ENCODE data around the gene DLG1.
"Not testable (repeated sequence)": the region's sequence is repeated elsewhere in the genome, so short reads cannot be mapped to it uniquely, and the experiment has no call there.

The DLG1 gene

DNA sequence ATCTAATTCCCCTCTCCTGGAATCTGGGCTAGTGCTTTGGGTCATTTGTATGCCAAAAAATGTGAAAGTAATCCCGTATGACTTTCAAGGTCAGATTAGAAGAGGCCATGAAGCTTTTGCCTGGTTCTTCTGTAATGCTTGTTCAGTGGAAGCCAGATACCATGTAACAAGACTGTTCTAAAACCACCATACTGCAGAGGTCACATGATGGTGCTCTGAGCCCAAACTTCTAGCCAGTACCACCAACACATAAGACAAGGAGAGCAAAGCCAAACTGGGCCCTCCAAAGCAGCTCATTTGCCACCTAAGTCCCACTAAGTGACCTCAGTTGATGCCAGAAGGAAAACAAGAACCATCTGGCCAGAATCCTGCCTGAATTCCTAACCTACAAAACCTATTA lies 204.5 kb downstream of the DLG1 start:
- DNase-seq (ENCODE audit: low read depth in 2 of 2), result no peak

DNA sequence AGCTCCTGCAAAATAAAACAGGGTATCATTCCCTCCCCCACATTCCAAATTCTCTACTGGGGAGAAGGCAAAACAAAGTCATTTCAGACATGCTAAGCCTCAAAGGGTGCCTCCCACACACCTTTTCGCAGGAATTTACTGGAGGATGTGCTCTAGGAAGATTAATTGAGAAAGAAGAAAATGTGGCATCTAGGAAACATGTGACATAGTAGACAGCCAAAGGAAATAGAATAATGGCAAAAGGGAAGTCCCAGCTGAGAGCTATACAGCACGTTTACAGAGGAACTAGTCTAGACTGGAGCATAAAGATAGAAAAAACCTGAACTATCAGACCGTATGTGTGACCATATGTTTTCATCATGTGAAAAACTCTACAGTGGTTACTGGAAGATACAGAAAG lies 210.0 kb downstream of the DLG1 start:
- no peak for DNase-seq (ENCODE audit: low read depth in 2 of 2)

DNA sequence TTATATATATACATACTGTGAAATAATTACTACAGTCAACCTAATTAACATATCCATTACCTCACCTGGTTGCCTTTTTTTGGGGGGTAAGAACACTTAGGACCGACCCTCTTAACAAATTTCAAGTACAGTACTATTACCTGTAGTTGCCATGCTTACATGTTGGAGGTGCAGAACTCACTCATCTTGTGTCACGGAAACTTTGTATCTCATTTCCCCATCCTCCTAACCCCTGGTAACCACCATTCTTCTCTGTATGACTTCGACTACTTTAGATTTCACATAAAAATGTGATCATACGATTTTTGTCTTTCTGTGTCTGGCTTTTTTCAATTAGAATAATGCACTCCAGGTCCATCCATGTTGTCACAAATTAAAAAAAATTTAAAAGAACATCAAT lies 213.3 kb downstream of the DLG1 start:
- no peak for DNase-seq (ENCODE audit: low read depth in 2 of 2)

DNA sequence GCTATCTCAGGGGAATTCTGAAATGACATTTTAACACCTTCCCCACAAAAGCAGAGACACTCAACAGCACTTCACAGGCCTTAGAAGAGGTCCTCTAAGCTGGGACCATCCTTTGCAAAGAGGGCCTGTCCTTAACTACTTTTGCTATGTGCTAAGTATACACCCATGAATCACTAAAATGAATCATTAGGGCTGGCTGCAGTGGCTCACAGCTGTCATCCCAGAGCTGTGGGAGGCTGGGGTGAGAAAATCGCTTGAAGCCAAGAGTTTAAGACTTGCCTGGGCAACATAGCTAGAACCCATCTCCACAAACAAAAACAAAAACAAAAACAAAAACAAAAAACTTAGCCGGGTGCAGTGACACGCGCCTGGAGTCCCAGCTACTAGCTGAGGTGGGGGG lies 214.9 kb downstream of the DLG1 start:
- no peak for DNase-seq (ENCODE audit: low read depth in 2 of 2)

DNA sequence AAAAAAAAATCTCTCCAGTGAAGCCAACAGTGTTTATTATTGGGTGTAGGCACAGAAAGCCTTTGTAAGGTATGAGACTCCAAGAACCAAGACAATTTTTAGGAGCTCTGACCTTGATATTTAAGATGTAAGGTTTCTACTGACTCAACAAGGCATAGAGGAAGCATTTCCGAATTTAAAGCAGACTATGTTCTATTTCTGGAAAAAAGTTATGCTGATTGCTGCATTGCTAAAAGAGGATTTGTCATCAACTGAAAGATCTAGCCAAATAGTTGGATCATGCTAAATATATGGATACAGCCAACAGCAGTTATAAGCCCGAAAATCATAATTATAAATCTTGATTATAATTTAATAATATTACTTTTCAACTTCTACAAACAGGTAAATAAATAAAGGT lies 215.5 kb downstream of the DLG1 start:
- no peak for DNase-seq (ENCODE audit: low read depth in 2 of 2)

DNA sequence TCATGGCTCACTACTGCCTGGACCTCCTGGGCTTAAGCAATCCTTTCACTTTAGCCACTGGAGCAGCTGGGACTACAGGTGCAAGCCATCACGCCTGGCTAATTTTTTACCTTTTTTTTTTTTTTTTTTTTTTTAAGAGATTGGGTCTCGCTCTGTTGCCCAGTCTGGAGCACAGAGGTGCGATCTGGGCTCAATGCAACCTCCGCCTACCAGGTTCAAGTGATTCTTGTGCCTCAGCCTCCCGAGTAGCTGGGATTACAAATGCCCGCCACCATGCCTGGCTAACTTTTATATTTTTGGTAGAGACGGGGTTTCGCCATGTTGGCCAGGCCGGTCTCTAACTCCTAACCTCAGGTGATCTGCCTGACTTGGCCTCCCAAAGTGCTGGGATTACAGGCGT lies 218.1 kb downstream of the DLG1 start:
- DNase-seq (ENCODE audit: low read depth in 2 of 2), result no peak

DNA sequence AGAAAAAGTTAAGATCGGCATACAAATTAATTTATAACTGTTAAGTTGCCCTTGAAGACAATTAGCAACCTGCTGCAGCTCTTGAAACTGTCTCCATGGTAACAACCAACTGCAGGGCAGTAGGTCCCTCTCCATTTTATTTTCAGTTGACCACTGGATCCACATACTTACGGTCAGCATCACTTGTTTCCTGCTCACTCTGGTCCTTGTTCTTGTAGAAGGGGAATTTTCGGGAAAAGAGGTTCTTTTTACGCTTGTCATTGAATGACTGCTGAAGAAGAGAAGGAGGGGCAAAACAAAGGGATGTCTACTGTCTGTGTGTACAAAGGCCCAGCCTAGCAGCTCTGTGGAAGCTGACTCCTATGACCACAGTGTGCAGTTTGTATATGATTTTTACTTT lies 222.0 kb downstream of the DLG1 start:
- DNase-seq (ENCODE audit: low read depth in 2 of 2), result no peak

DNA sequence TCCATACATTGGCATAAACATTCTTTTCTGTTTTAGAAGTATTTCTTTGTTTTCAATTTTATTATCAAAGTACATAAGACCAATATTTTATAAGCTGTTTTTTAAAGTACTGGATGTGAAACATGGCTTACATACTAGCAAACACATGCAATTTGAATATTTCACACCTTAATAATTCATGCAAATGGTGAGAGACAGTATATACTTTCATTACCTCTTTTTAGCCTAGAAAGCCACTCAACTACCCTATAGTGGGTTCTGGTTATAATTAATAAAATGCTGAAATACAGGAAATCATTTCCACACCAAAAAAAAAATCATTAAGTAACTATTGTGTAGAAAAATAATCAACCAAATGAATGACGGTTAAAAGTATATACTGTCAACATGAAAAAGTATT lies 230.3 kb downstream of the DLG1 start:
- no peak for DNase-seq (ENCODE audit: low read depth in 2 of 2)

DNA sequence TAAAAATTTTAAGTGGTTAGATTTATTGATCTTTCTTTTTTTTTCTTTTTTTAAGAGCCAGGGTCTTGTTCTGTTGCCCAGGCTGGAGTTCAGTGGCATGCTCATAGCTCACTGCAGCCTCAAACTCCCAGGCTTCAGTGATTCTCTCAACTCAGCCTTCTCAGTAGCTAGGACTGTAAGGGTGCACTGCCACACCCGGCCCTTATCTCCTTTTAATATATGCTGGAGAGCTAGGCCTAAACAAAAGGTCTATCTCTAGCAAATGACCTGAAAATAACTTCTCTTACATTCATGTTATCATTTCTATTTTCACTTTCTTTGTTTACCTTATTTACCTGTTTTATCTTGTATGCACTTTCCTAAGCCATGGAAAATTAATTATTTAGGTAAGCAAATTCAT lies 233.6 kb downstream of the DLG1 start:
- DNase-seq (ENCODE audit: low read depth in 2 of 2), result no peak

DNA sequence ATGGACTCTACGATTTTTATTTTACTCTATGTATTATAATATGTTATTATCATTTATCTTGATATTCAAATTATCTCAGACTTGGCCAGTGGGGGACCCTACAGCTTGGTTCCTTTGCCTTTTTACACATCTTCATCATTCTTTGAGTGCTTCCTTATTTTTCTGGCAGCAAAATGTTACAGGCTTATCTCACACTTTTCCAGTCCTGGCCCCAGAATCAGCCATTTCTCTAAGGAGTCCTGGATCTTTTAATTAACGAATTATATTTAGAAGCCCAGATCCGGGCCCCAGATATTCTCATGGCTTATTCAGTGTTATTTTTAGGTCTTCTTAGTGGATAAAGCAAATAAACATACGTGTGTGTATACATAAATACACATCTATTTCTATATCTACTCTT lies 236.0 kb downstream of the DLG1 start:
- no peak for DNase-seq (ENCODE audit: low read depth in 2 of 2)

DNA sequence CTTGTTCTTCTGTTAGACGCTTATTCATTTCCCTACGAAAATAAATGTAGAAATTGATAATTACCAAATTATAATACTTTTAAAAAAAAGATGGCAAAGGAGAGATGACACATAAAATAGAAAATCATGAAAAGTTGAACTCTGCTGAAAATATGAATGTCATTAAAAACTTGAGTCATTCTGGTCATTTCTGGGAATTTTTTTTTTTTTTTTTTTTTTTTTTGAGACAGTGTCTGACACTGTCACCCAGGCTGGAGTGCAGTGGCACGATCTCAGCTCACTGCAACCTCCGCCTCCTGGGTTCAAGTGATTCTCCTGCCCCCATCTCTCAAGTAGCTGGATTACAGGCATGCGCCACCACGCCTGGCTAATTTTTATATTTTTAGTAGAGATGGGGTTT lies 246.8 kb downstream of the DLG1 start:
- DNase-seq (ENCODE audit: low read depth in 2 of 2), result not testable (repeated sequence)

DNA sequence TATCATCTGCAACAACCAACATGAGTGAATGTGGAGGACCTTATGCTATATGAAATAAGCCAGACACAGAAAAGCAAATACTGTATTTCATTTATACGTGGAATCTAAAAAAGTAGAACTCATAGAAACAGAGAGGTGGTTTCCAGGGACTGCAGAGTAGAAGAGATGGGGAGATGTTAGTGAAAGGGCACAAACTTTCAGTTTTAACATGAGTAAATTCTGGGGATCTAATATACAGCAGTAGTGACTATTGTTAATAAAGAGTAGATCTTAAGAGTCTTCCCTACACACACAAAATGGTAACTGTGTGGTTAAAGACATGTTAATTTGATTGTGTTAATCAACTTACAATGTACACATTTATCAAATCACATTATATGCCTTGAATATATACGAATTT lies 247.9 kb downstream of the DLG1 start:
- no peak for DNase-seq (ENCODE audit: low read depth in 2 of 2)

DNA sequence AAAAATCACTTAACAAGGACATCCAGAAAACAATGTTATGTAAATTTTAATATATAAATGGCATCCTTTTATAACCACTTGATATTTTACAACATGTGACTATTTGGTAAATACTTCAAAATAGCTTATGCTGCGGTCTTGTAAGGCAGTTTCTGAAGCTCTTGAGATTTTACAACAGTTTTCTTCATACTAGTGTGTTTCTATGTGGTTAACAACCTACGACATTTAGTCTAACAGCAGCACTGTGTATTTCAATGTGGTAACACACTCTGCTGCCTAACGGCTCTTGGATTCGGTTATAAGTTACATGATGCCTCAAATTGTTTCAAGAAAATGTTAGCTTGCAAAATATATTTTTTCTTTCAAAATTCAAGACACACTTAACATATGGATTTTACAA lies 255.9 kb downstream of the DLG1 start:
- no peak for DNase-seq (ENCODE audit: low read depth in 2 of 2)

DNA sequence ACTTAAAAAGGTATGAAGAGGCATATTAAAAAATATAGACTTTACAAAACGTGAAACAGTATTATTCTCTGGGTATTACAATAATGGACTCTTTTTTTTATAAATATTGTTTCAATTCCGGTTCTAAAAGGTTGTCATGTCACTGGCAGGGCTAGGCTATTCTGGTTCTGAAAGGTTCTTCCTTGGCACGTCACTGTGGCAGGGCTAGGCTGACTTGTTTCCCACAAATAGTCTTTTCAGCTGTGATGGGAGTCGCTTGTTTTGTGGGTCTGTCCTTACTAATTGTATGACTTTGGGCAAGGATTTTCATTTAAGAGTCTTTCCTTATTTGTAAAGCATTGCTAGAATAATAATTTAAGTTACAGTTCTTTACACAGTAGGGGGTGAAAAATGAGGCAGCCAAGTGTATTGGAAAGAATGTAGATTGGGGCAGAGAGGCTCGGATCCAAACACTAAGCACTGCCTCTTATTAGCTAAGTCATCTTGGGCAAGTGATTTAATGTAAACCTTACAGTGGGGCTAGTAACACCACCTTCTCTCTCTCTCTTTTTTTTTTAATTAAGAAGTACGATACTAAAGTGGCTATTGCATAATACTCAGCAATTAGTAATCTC lies 256.4 kb downstream of the DLG1 start:
- DNase-seq (ENCODE audit: low read depth in 2 of 2), result no peak

DNA sequence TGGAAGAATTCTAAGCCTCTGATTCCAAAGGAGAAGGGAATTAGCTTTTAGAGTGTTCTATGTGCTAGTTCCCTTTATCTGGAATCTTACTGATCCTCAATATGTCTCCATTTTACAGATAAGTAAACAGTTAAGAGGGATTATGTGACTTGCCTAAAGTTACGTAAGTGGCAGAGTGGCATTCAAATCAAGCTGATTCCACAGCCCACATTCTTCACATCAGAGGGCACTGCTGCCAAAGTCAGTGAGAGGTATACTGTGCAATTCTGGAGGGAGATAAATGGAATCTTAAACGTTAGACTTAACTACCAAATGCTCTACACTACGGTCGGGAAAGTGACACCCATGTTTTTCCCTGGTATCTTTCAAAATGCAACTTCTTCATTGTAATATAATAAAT lies 257.8 kb downstream of the DLG1 start:
- no peak for DNase-seq (ENCODE audit: low read depth in 2 of 2)

DNA sequence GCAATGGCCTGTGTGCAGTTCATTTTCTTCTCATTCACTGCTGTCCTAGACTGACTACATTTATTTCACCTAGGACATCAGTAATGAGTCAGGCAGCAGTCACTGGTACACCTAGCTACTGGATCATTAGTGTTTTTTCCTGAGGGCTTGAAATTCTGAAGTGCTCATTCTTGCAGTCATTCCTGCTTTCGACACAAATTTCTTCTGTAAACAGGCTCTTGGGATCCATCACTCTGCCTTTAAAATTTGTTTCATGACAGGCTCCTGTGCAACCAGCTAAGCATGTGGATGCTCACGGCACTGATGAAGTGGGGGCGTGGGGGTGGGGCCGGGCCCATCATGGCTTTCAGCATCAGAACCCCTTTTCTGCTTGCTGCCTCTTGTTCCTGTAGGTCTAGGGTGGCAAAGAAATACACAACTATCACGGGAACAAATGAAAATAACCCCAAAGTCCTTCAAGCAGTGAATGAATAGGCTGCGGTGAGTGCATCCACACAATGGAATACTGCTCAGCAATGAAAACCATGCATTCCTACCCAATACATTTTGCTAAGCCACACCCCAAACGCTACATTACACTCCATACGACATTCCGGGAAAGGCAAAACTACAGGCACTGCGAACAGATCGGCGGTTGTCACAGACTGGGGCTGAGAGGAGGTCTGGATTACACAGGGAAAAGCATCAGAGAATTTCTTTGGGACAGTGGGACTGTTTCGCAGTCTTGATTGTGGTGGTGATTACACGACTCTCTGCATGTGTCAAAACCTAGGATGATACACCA lies 259.5 kb downstream of the DLG1 start:
- no peak for DNase-seq (ENCODE audit: low read depth in 2 of 2)

DNA sequence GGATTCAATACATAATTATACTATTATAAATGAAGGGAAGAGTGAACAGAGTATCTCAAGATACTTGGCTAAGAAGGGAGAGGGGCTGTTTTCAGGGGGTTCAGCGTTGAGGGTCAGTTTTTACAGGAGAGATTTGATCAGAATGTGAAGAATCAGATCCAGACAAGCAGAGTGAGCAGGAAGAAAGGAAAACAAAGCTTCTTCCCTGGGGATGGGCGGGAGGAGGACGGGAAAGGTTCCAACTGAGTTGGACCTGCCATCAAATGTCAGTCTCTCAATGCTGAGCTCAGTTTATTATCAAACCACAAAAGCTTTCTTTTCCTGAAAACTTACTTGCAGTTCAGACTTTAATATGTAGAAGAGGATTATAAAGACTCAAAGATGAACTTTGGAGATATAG lies 262.8 kb downstream of the DLG1 start:
- DNase-seq (ENCODE audit: low read depth in 2 of 2), result no peak

DNA sequence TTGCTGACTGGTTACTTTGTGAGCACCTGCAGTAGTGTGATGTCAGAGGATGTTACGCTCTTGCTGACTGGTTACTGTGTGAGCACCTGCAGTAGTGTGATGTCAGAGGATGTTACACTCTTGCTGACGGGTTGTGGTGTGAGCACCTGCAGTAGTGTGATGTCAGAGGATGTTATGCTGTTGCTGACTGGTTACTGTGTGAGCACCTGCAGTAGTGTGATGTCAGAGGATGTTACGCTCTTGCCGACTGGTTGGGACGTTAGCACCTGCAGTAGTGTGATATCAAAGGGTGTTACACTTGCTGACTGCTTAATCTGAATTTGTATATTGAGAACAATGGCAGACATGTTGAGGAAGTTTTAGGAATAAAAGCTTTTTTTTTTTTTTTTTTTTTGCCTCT lies 263.6 kb downstream of the DLG1 start:
- not testable (repeated sequence) for DNase-seq (ENCODE audit: low read depth in 2 of 2)

DNA sequence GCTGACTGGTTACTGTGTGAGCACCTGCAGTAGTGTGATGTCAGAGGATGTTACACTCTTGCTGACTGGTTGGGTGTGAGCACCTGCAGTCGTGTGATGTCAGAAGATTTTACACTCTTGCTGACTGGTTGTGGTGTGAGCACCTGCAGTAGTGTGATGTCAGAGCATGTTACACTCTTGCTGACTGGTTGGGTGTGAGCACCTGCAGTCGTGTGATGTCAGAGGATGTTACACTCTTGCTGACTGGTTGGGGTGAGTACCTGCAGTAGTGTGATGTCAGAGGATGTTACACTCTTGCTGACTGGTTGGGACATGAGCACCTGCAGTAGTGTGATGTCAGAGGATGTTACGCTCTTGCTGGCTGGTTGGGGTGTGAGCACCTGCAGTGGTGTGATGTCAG lies 264.6 kb downstream of the DLG1 start:
- DNase-seq (ENCODE audit: low read depth in 2 of 2), result not testable (repeated sequence)

DNA sequence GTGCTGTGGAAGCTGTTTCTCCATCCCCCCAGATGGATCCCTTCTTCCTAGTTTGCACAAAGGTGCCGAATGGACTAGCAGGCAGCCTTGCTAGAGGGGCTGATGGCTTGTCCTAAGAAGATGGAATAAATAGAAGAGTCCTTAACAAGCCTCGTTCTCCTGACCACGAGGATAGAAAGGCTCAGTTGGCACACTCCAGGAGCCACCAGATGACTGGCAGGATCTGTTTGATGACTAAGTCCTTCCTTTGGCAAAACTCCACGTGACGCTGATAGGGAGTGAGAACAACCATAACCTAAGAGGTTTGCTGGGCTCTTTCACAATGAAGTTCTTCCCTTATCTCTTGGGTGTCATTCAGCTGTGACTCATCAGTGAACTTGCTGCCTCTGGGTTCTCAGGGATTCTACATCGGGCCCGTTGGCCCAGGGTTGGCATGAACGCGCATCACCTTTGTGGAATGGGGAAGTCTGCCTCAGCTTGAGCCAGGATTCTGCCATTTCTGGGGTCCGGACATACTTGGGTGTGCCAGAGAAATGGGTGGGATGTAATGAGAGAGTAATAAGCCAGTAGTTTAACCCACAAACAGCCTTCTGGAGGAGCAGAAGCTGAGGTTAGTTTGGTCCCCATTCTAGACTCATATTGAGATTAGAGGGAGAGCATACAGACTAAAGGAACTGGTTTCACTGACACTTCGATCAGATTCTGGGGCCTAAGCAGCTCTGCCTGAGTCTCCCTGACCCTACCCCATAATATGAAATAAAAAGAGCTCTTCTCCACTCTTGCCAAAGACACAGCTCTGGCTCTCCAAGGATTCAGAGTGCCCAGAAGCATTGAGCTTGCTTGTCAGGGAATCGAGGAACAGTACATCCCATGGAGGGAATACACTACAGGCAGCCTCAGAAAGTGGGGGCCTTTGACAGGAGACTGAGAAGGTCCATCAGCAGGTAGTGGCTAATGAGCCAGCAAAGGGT lies 266.8 kb downstream of the DLG1 start:
- no peak for DNase-seq (ENCODE audit: low read depth in 2 of 2)

DNA sequence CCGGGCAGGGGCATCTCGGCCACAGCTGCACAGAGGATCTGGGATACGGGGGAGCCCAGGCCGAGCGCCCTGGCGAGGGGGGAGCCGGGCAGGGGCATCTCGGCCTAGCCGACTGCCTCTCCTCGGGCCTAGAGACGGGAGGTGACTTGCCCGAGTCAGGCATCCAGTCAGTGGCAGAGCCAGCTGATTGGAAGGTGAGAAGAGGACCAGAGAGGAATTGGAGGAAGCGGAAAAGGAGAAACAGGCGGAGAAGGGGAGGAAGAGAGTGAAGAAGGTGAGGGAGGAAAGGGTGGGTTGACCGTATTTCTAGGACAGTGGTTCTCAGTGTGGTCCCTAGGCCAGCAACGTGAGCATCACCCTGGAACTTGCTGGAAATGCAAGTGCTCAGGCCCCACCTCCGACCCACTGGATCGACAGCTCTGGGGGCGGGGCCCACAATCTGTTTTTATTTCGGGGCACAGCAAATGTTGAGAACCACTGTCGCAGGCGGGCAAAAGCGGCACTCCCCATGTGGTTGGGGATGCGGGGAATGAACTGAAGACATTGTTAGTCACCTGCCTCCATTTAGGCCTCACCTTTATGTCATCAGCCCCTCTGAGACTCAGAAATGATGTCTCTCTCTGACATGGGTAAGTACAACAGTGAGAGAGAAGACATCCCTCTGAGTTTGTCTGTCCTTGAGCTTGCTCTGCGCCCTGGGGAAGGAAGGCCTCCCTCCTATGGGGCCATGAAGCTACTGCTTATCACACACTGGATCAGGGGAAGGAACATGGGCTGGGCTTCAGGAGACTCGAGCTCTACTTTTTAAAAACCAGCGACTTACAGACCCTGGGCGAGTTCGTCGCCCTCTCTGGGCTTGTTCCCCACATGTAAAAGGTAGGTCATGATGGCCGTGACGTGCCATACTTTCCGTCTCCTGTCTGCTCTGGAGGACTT lies 267.8 kb downstream of the DLG1 start:
- no peak for DNase-seq (ENCODE audit: low read depth in 2 of 2)
